Measurements from ENCODE around the gene ANKRD17. TPM values are rescaled to one million over a fixed set of nuclear protein-coding genes. Genes with fewer than 3 reads are reported as not detected.
"Not testable (repeated sequence)": the region's sequence is repeated elsewhere in the genome, so short reads cannot be mapped to it uniquely, and the experiment has no call there.

ANKRD17 gene
- total RNA-seq, 2 experiments from 2014 or later = 42.3 to 44.2 TPM

GRCh38 chr4:73237044-73237443, 21.6 kb downstream of the ANKRD17 start:
- DNase-seq = no peak
- intact Hi-C loops (cut with micrococcal nuclease) = no loop called here
- peaks cover 34% of the 10 kb centered on the region for H3K4me1 Mint-ChIP-seq (ENCODE audit: low read depth)
- peak overlapping the region; percentile 9 for H3K27ac Mint-ChIP-seq
- H3K9me3 Mint-ChIP-seq = no peaks in the 10 kb centered on the region
- peaks cover 40% of the 10 kb centered on the region for H3K36me3 Mint-ChIP-seq (ENCODE audit: low read depth)
- no peak overlapping the region for H3K4me3 Mint-ChIP-seq
- CTCF ChIA-PET = no interaction called here
- no peaks in the 10 kb centered on the region for H3K27me3 Mint-ChIP-seq (ENCODE audit: low read depth)

GRCh38 chr4:73236151-73236550, 22.4 kb downstream of the ANKRD17 start:
- no peaks in the 10 kb centered on the region for H3K27me3 Mint-ChIP-seq (ENCODE audit: low read depth)
- intact Hi-C loops (cut with micrococcal nuclease) = no loop called here
- no peak overlapping the region for H3K27ac Mint-ChIP-seq
- H3K4me3 Mint-ChIP-seq = no peak overlapping the region
- CTCF ChIA-PET = interaction anchor here (1.2 kb wide), 1 partner anchor 9 kb away, joined by 3 read pairs; no protein-coding TSS in a partner anchor
- DNase-seq = no peak
- H3K4me1 Mint-ChIP-seq (ENCODE audit: low read depth) = peaks cover 37% of the 10 kb centered on the region
- H3K9me3 Mint-ChIP-seq = no peaks in the 10 kb centered on the region
- peaks cover 44% of the 10 kb centered on the region for H3K36me3 Mint-ChIP-seq (ENCODE audit: low read depth)

GRCh38 chr4:73234712-73235111, 23.9 kb downstream of the ANKRD17 start:
- intact Hi-C loops (cut with micrococcal nuclease) = no loop called here
- H3K27ac Mint-ChIP-seq = no peak overlapping the region
- CTCF ChIA-PET = no interaction called here
- H3K36me3 Mint-ChIP-seq (ENCODE audit: low read depth) = peaks cover 52% of the 10 kb centered on the region
- no peaks in the 10 kb centered on the region for H3K9me3 Mint-ChIP-seq
- no peaks in the 10 kb centered on the region for H3K27me3 Mint-ChIP-seq (ENCODE audit: low read depth)
- peaks cover 34% of the 10 kb centered on the region for H3K4me1 Mint-ChIP-seq (ENCODE audit: low read depth)
- no peak for DNase-seq
- H3K4me3 Mint-ChIP-seq = no peak overlapping the region

GRCh38 chr4:73231518-73232487, 26.8 kb downstream of the ANKRD17 start:
- intact Hi-C loops (cut with micrococcal nuclease) = loop anchor here (2.0 kb wide), 1 partner anchor 15 kb away; no protein-coding TSS in a partner anchor
- no peak for DNase-seq
- peak overlapping the region; percentile 1 for H3K27ac Mint-ChIP-seq
- H3K27me3 Mint-ChIP-seq (ENCODE audit: low read depth) = no peaks in the 10 kb centered on the region
- H3K4me3 Mint-ChIP-seq = no peak overlapping the region
- CTCF ChIA-PET = no interaction called here
- H3K9me3 Mint-ChIP-seq = no peaks in the 10 kb centered on the region
- H3K36me3 Mint-ChIP-seq (ENCODE audit: low read depth) = peaks cover 46% of the 10 kb centered on the region
- H3K4me1 Mint-ChIP-seq (ENCODE audit: low read depth) = peaks cover 14% of the 10 kb centered on the region

GRCh38 chr4:73230865-73231517, 27.6 kb downstream of the ANKRD17 start:
- H3K36me3 Mint-ChIP-seq (ENCODE audit: low read depth) = peaks cover 41% of the 10 kb centered on the region

GRCh38 chr4:73228800-73229199, 29.8 kb downstream of the ANKRD17 start:
- Mint-ChIP-seq H3K36me3 (ENCODE audit: low read depth) (peaks cover 28% of the 10 kb centered on the region), H3K4me1 (ENCODE audit: low read depth) (peaks cover 22% of the 10 kb centered on the region)
- H3K4me3 Mint-ChIP-seq; H3K27ac Mint-ChIP-seq; H3K9me3 Mint-ChIP-seq; DNase-seq; CTCF ChIA-PET; H3K27me3 Mint-ChIP-seq (ENCODE audit: low read depth); intact Hi-C loops (cut with micrococcal nuclease): not testable (repeated sequence)

More at GRCh38 chr4:73230865-73231517, 27.6 kb downstream of the ANKRD17 start:
- H3K4me3 Mint-ChIP-seq = no peak overlapping the region
- no peak for DNase-seq
- CTCF ChIA-PET = no interaction called here
- H3K9me3 Mint-ChIP-seq = no peaks in the 10 kb centered on the region
- H3K4me1 Mint-ChIP-seq (ENCODE audit: low read depth) = peaks cover 14% of the 10 kb centered on the region
- no peaks in the 10 kb centered on the region for H3K27me3 Mint-ChIP-seq (ENCODE audit: low read depth)
- no peak overlapping the region for H3K27ac Mint-ChIP-seq
- intact Hi-C loops (cut with micrococcal nuclease) = loop anchor here (2.0 kb wide), 1 partner anchor 16 kb away; no protein-coding TSS in a partner anchor

- no peaks in the 10 kb centered on the region for H3K27me3 Mint-ChIP-seq (ENCODE audit: low read depth)
- intact Hi-C loops (cut with micrococcal nuclease) = no loop called here
- no peak overlapping the region for H3K4me3 Mint-ChIP-seq
These were observed 33.7 kb downstream of the ANKRD17 start for GRCh38 chr4:73224886-73225285.

GRCh38 chr4:73223258-73223650, 35.3 kb downstream of the ANKRD17 start:
- H3K9me3 Mint-ChIP-seq = no peaks in the 10 kb centered on the region
- no peaks in the 10 kb centered on the region for H3K27me3 Mint-ChIP-seq (ENCODE audit: low read depth)
- no peak for DNase-seq
- peaks cover 35% of the 10 kb centered on the region for H3K4me1 Mint-ChIP-seq (ENCODE audit: low read depth)
- intact Hi-C loops (cut with micrococcal nuclease) = loop anchor here (1.0 kb wide), 2 partner anchors 36 to 154 kb away; partner anchors contain the start of gene COX18
- CTCF ChIA-PET = interaction anchor here (0.5 to 2.4 kb wide), 2 partner anchors 34 to 233 kb away, joined by 3 to 10 read pairs; no protein-coding TSS in a partner anchor
- peak overlapping the region; percentile 30 for H3K4me3 Mint-ChIP-seq
- peak overlapping the region; percentile 67 for H3K27ac Mint-ChIP-seq
- peaks cover 5% of the 10 kb centered on the region for H3K36me3 Mint-ChIP-seq (ENCODE audit: low read depth)

More at GRCh38 chr4:73224886-73225285, 33.7 kb downstream of the ANKRD17 start:
- peaks cover 9% of the 10 kb centered on the region for H3K36me3 Mint-ChIP-seq (ENCODE audit: low read depth)
- CTCF ChIA-PET = no interaction called here
- no peaks in the 10 kb centered on the region for H3K9me3 Mint-ChIP-seq
- peak overlapping the region; percentile 56 for H3K27ac Mint-ChIP-seq
- no peak for DNase-seq
- H3K4me1 Mint-ChIP-seq (ENCODE audit: low read depth) = peaks cover 28% of the 10 kb centered on the region

- H3K36me3 Mint-ChIP-seq (ENCODE audit: low read depth) = peaks cover 5% of the 10 kb centered on the region
- peaks cover 36% of the 10 kb centered on the region for H3K4me1 Mint-ChIP-seq (ENCODE audit: low read depth)
- no peak overlapping the region for H3K4me3 Mint-ChIP-seq
- no peaks in the 10 kb centered on the region for H3K9me3 Mint-ChIP-seq
- H3K27me3 Mint-ChIP-seq (ENCODE audit: low read depth) = no peaks in the 10 kb centered on the region
- intact Hi-C loops (cut with micrococcal nuclease) = loop anchor here (1.0 kb wide), 2 partner anchors 37 to 153 kb away; partner anchors contain the start of gene COX18
- peak; percentile 75 for DNase-seq
- CTCF ChIA-PET = interaction anchor here (0.5 to 2.4 kb wide), 2 partner anchors 34 to 233 kb away, joined by 3 to 10 read pairs; no protein-coding TSS in a partner anchor
- no peak overlapping the region for H3K27ac Mint-ChIP-seq
These were observed 35.9 kb downstream of the ANKRD17 start for GRCh38 chr4:73222466-73223257.

- peak overlapping the region; percentile 30 for H3K27ac Mint-ChIP-seq
- intact Hi-C loops (cut with micrococcal nuclease) = no loop called here
- CTCF ChIA-PET = interaction anchor here (2.4 kb wide), 1 partner anchor 35 kb away, joined by 10 read pairs; no protein-coding TSS in a partner anchor
These were observed 36.9 kb downstream of the ANKRD17 start for GRCh38 chr4:73221734-73222133.

GRCh38 chr4:73220815-73221214, 37.8 kb downstream of the ANKRD17 start:
- intact Hi-C loops (cut with micrococcal nuclease) = no loop called here
- DNase-seq = no peak
- Mint-ChIP-seq H3K4me1 (ENCODE audit: low read depth) (peaks cover 41% of the 10 kb centered on the region), H3K36me3 (ENCODE audit: low read depth) (peaks cover 9% of the 10 kb centered on the region), H3K9me3 (no peaks in the 10 kb centered on the region), H3K4me3 (no peak overlapping the region), H3K27me3 (ENCODE audit: low read depth) (no peaks in the 10 kb centered on the region), H3K27ac (no peak overlapping the region)
- CTCF ChIA-PET = no interaction called here

More at GRCh38 chr4:73221734-73222133, 36.9 kb downstream of the ANKRD17 start:
- peaks cover 7% of the 10 kb centered on the region for H3K36me3 Mint-ChIP-seq (ENCODE audit: low read depth)
- DNase-seq = no peak
- H3K27me3 Mint-ChIP-seq (ENCODE audit: low read depth) = no peaks in the 10 kb centered on the region
- no peaks in the 10 kb centered on the region for H3K9me3 Mint-ChIP-seq
- peak overlapping the region; percentile 55 for H3K4me3 Mint-ChIP-seq
- peaks cover 40% of the 10 kb centered on the region for H3K4me1 Mint-ChIP-seq (ENCODE audit: low read depth)
